ENCODE results near the gene TOP3B. TPM values are rescaled to one million over a fixed set of nuclear protein-coding genes. Genes with fewer than 3 reads are reported as not detected.

TOP3B gene
- total RNA-seq, 4 donors from 2014 or later = 4.6 to 36.6 (median 23.4) TPM

DNA sequence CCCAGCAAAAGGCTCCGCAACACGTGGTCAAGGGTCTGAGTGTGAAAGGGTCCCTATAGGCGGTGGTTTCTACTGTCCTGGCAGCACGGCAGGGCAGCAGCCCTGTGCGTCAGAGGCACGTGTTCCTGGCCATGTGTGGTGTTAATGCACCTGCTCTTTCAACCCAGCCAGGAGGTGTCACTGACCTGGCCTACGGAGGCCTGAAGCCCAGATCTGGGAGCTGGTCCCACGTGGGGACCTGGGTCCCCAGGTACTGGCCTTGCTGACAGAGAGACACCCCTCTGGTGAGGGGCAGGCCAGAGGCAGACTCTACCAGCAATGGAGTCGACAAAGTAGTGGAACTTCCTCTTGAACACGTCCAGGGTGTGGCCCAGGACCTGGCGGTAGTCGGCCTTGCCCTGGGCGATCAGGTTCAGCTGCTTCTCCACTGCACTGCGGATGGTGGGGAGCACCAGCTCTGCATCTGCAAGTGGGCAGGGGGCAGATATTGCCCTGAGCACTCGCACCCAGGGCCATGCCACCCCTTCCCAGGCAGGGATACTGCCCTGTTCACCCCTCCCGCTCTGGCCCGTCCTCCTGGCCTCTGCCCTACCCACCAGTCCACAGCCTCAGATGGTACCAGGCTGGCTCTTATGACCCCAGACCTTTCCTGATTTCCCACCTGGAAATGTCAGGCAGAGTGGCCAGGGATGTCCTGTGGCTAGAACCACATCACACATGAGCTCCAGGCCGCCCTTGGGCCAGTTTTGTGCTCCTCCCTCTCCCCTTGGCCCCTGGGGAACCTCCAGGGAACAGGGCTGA lies 23.1 kb downstream of the TOP3B start:
- Histone ChIP-seq H3K27me3 (no peaks in the 10 kb centered on the region), H3K36me3 (peaks cover 12 to 67% (median 32%) of the 10 kb centered on the region in 3 donors), H3K27ac (no peak overlapping the region), H3K9me3 (no peaks in the 10 kb centered on the region), H3K4me3 (no peak overlapping the region), H3K4me1 (peaks cover 0 to 21% (median 8%) of the 10 kb centered on the region in 3 donors)
- TF ChIP-seq POLR2A (IDR thresholded peaks at IDR 0.05) = no peak
- TF ChIP-seq, protein P1, sequence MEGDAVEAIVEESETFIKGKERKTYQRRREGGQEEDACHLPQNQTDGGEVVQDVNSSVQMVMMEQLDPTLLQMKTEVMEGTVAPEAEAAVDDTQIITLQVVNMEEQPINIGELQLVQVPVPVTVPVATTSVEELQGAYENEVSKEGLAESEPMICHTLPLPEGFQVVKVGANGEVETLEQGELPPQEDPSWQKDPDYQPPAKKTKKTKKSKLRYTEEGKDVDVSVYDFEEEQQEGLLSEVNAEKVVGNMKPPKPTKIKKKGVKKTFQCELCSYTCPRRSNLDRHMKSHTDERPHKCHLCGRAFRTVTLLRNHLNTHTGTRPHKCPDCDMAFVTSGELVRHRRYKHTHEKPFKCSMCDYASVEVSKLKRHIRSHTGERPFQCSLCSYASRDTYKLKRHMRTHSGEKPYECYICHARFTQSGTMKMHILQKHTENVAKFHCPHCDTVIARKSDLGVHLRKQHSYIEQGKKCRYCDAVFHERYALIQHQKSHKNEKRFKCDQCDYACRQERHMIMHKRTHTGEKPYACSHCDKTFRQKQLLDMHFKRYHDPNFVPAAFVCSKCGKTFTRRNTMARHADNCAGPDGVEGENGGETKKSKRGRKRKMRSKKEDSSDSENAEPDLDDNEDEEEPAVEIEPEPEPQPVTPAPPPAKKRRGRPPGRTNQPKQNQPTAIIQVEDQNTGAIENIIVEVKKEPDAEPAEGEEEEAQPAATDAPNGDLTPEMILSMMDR (IDR thresholded peaks at IDR 0.05) = no peak
- WGBS, 2 donors = 60 to 100% methylated on average over 1 to 4 of the region's 18 CpGs
- intact Hi-C loops (cut with DNase I) = no loop called here
- DNase-seq = no peak

DNA sequence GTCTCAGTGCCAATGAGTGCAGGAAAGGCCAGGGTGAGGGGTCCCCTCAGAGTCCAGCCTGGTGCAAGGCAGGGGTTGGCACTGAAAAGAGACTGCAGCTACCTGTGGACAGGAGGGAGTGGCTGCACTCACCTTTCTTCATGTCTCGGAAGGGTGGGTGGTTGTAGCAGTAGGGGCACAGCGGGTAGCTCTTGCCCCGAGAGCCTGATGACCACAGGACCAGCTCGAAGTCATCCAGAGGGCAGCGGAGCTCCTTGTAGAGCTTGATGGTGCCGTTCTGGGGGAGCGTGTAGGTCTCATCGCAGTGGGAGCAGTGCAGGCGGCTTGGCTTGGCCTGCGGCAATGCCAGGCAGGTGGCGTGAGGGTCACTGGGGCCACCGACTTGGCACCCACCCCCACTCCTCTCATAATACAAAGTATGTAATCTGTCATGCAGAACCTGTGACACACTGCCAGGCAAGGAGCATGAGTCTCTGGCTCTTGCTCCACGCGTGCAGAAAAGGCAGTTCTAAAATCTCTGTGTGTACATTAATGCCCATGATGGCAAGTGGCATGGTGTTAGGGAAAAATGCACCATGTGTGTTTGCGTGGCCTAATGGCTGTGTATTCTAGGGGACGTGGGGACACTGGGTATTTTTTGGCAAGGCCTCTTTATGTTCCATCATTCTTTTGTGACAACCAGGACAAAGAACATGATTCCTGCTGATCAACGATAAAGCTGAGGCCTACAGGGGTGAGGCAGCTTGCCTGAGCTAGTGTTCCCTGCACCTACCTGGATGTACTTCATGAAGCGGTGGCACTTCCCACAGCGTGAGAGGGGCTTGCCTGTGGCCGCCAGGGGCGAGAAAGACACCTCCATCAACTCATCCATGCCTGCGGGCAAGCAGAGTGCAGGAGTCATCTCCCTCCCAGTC lies 24.0 kb downstream of the TOP3B start:
- no peak for DNase-seq
- H3K4me3 ChIP-seq = no peak overlapping the region
- no peaks in the 10 kb centered on the region for H3K27me3 ChIP-seq
- peaks cover 0 to 21% (median 8%) of the 10 kb centered on the region in 3 donors for H3K4me1 ChIP-seq
- intact Hi-C loops (cut with DNase I) = no loop called here
- H3K36me3 ChIP-seq = peaks cover 8 to 59% (median 23%) of the 10 kb centered on the region in 3 donors
- no peaks in the 10 kb centered on the region for H3K9me3 ChIP-seq
- H3K27ac ChIP-seq = no peak overlapping the region
- 86 to 95% methylated on average over 10 to 15 of the region's 22 CpGs for WGBS, 2 donors
- no peak for TF ChIP-seq POLR2A (IDR thresholded peaks at IDR 0.05)
- TF ChIP-seq, protein P1 (IDR thresholded peaks at IDR 0.05) = no peak

DNA sequence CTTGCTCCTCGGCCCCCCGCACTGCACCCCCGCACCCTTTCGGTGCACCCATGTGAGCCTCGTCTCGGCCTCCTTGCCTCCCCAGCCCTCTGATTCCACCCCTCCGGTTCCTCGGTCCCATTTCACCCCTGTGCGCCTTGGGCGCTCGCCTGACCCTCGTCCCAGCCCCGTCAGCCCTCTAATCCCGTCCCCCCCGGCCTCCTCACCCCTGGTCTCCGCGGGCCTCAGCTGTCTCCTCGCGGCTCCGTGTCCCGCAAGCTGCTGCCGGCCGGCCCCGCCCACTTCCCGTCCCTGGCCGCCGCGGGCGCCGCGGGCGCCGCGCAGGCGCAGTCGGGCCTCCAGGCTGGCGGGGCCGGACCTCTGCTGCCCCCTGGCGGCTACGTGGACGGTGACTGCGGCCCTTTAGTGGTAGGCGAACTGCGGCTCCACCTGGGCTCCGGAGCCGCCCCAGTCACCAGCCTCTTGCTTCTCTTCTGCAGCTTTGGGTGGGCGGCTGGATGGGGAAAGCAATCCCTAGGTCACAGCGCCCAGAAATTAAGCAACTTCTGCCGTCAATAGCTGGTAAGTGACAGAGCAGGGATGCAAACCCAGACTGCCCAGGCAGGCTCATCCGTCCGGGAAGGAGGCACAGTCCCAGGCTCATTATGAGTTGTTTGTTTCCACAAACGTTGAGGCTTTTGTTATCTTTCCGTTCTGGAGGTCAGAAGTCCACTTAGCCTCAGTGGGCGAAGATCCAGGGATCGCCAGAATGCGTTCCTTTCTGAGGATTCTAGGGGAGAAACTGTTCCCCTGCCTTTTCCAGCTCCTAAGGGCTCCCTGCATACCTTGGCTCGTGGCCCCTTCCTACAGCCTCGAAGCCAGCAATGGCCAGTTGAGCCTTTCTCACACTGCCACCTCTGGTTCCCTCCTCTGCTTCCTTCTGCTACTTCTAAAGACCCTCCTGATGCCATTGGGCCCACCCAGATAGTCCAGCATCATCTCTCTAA lies 29.7 kb downstream of the TOP3B start, which contains the start of gene PPM1F:
Gene PPM1F (minus strand): TSS at position 263 of the 986 bp plus-strand sequence. CDS start 6,800 bp downstream, outside the sequence.
- H3K27ac ChIP-seq = peak within 1 kb of the TSS; percentile 81 to 89 (median 83)
- H3K4me3 ChIP-seq = peak within 1 kb of the TSS; percentile 58 to 86 (median 76)
- TF ChIP-seq POLR2A (IDR thresholded peaks at IDR 0.05) = peak in 3 of 4 donors; percentile 13 to 55 (median 52)
- TF ChIP-seq, protein P1 (IDR thresholded peaks at IDR 0.05) = peak; percentile 74 to 100 (median 99)
- peaks cover 0 to 1% (median 0%) of the 10 kb centered on the region in 3 donors for H3K36me3 ChIP-seq
- H3K4me1 ChIP-seq = peaks cover 27 to 51% (median 40%) of the 10 kb centered on the region in 3 donors
- 18 to 32% methylated on average over 9 to 15 of the region's 58 CpGs for WGBS, 2 donors
- H3K27me3 ChIP-seq = no peaks in the 10 kb centered on the region
- intact Hi-C loops (cut with DNase I) = loop anchor here (2.0 to 5.0 kb wide), 2 partner anchors 14 to 241 kb away; no protein-coding TSS in a partner anchor
- DNase-seq = peak; percentile 28
- H3K9me3 ChIP-seq = no peaks in the 10 kb centered on the region

DNA sequence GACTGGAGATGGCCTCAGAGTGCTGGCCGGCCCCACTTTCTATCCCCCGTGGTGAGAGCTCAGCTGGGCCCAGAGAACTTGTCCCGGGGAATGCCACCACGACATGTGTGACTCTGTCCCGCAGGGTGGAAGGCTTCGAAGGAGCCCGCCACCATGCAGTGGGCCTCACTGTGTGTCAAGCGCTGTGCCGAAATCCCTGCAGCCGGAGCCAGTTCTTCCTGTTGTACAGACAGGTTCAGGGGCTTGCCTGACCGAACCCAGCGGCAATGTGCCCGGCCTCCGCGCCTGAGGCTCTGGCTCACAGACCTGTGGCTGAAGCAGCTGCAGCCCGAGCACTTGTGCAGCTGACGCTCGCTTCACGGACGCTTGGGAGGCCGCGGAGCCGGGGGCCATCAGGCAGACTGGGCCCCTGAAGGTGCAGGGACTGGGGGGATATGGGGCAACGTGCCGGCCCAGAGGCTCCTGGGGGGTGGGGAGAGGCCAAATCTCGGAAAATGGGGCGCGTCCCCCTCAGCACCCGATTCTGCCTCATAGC lies 30.6 kb downstream of the TOP3B start:
- intact Hi-C loops (cut with DNase I) = loop anchor here (2.0 to 5.0 kb wide), 2 partner anchors 13 to 240 kb away; no protein-coding TSS in a partner anchor
- peaks cover 36 to 60% (median 49%) of the 10 kb centered on the region in 3 donors for H3K4me1 ChIP-seq
- H3K4me3 ChIP-seq = peak overlapping the region; percentile 58 to 86 (median 76)
- WGBS, 2 donors = 10 to 16% methylated on average over 11 to 19 of the region's 29 CpGs
- no peaks in the 10 kb centered on the region for H3K9me3 ChIP-seq
- no peaks in the 10 kb centered on the region for H3K27me3 ChIP-seq
- DNase-seq = no peak
- peak overlapping the region; percentile 81 to 89 (median 83) for H3K27ac ChIP-seq
- TF ChIP-seq, protein P1 (IDR thresholded peaks at IDR 0.05) = no peak
- no peak for TF ChIP-seq POLR2A (IDR thresholded peaks at IDR 0.05)
- no peaks in the 10 kb centered on the region for H3K36me3 ChIP-seq
